GM04503 (cell line): ENCODE results near the gene CYFIP1.
A peak's percentile ranks its signal among the peaks of the same experiment; 100 is the strongest.

ENCODE experiments used
- DNase-seq: peaks from one replicate; pipeline ENCODE4 v3.0.0-alpha.2; 2012; ENCODE audit warnings: low read depth

The CYFIP1 gene

DNA sequence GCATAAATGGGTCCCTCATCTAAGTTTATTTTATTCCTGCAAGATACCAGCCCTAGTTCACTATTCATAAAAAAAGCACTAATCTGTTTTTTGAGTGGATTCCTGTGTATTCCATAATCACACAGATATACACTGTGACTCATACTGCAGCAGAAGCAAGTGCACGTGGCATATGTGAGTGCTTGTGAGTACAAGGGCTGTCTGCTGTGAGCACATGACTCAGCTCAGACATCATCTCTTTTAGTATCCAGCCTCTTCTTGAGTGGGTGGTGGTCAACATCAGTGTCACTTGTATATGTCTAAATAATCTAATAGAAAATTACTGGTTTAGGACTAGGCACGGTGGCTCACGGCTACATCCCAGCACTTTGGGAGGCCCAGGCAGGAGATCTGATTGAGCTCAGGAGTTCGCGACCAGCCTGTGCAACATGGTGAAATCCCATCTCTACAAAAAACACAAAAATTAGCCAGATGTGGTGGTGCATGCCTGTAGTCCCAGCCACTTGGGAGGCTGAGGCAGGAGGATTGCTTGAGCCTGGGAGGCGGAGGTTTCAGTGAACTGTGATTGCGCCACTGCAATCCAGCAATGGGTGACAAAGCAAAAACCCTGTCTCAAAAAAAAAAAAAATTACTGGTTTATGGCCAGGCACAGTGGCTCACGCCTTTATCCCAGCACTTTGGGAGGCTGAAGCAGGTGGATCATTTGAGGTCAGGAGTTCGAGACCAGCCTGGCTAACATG, 91.9 kb downstream of the CYFIP1 start:
- peak; percentile 81 for DNase-seq

DNA sequence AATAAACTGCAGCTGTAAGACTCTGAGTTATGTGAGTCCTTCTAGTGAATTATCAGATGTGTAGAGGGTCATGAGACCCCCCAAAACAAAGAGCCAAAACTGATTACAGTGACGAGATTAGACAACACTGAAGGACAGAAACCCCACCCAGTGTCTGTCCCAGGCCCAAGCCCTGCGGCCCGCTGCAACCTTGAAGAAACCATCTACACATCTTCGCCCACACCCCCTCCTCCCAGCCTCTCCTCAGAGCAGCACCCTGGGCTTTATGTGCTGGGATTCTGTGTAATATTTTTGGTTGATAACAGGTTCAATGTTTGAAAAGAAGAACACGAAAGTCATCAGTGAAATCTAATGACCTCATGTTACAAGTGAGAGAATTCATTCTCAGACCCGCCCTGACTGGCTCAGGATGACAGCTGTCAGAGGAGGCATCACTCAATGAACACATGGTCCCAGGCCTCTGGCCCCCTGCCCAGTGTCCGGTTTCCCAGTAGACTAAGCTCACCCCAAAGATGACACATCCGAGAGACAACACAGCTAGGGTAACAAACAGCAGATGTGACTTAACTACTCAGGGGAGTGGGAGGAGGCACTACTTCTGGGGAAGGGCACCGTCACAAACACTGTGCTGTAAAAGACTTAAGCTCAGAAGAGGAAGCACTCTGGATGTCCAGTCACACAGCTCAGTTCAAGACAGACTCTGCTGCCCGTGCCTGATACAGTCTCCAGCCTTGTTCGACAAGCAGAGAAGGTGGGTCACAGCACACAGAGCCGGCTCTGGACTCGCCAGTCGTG, 92.8 kb downstream of the CYFIP1 start:
- DNase-seq = peak; percentile 49

DNA sequence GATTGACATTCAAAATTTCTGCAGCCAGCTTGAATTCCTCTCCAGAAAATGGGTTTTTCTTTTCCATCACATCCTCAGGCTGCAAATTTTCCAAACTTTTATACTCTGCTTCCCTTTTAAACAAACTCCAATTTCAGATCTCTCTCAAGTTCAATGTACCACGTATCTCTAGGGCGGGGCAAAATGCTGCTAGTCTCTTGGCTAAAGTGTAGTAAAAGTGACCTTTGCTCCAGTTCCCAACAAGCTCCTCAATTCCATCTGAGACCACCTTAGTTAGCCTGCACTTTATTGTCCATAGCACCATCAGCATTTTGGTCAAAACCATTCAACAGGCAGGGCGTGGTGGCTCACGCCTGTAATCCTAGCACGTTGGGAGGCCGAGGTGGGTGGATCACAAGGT, 95.0 kb downstream of the CYFIP1 start:
- no peak for DNase-seq

DNA sequence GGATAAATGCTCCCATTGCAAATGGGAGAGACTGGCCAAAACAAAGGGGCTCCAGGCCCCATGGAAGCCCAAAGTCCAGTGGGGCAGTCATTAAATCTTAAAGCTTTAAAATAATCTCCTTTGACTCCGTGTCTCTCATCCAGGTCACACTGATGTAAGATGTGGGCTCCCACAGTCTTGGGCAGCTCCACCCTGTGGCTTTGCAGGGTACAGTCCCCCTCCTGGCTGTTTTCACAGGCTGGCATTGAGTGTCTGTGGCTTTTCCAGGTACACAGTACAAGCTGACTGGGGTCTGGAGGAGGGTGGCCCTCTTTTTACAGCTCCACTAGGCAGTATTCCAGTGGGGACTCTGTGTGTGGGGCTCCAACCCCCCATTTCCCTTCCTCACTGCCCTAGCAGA, 95.8 kb downstream of the CYFIP1 start:
- no peak for DNase-seq

DNA sequence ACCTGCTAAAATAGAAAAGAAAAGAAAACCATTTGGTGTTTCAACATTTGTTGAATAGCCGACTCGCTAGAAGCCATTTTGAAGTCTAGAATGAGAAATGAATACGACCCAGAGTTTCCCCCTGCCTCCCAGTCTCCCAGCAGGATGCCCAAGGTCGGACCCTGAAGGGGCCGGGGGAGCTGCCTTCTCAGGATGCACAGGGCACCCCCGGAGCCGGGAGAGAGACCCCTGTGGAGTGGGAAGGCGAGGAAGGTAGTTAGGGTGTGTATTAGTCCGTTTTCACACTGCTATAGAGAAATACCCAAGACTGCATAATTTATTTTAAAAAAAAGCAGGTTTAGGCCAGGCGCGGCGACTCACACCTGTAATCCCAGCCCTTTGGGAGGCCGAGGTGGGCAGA, 97.0 kb downstream of the CYFIP1 start:
- DNase-seq = no peak

DNA sequence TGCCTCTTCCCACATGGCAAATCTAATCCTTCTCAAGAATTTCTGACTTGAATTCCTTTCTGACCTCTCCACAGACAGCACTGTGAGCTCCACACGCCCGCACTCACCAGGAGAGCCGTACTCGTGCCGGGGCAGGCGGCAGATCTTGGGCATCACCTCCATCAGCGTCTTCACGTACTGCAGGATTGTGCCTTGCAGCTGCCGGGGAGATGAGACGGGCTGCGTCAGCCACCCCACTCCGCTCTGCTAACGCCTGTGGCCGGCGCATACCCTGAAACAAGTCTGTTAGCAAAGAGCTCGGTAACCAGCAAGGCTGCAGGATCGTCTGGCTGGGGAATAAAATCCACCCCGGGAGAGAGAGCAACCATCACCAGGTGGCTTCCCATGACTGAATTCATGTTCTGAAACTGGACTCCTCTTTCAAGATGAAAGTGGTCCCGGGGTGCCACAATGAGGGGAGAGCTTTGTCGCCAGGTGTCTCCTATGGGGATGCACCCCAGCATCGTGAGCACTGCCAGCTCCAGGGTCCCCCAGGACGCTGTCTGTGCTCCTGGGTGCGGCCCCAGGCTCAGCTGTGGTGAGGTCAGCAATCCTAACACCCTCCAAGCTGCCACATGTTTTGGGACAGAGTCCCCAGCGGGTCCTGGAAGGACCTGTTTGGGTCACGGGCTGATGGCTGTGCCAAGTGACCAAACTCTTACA, 98.3 kb downstream of the CYFIP1 start:
- no peak for DNase-seq

DNA sequence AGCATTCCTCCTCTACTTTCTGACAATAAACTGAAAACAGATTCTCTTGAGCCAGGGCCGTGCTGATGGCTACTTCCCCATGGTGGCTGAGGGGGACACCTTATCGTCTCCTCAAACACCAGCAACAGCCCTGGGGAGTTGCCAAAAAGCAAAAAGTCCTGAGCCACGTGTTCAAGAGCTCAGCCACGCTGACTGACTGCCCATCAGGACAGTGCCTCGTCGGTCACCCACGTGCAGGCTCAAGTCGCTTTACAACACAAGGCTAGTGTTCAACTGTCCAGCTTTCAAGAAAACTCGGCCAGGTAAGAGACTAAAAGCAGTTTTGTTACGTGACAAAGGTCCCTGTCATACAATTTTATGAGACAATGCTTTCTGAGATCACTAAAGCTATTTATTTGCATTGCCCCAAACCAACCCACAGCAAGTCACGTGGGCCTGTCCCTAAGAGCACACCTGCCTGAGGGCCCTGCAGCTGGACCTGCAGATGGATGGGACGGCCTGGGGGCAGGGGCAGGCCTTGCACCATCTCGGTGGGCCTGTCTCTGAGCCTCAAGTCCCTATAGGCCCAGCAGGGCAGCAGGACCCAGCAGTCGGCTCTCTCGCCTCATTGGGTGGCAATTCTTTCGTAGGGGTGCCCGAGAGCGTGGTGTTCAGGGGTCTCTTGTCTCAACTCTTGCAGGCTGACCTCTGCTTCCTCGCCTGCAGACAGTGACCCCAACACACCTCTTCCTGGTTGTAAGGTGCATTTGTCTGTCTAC, 99.0 kb downstream of the CYFIP1 start:
- DNase-seq = no peak

DNA sequence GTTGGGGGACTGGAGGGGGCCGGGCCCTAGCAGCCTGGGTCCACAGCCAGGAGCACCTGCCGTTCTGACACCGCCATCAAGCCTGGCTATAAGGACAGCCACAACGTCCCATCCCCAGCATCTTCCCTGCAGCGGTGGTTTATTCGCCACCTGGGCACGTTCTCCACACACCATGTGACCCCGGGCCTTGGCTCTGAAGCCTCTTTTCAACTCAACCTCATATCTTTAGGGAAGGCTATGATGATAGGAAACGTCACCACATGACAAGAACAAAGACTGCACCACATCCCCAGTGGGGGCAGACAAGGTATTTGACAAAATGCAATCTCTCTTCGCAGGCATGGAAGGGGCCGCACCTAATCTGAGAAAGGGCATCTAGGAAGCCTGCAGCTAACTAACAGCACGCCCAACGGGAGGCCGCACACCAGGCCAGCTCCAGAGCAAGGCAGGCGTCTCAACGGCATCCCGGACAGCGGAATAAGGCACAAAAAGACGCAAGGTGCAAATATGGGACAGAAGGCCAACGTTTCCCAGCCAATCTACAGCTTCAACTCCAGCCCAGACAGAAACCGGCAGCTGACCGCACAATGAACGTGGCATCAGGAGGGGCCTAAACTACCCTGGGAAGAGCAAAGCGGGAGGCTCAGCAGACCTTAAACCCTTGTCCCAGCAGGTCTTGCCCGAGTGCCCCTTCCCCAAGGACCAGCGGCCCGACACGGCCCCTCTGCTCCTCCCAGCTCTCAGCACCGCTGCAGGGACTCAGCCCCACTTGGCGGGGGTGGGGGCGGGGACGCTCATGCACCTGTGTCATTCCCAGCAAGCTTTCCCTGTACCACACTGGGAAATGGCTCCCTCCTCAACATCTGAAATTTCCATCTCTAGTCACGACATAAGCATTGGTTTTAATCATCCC, 99.8 kb downstream of the CYFIP1 start:
- DNase-seq = no peak

DNA sequence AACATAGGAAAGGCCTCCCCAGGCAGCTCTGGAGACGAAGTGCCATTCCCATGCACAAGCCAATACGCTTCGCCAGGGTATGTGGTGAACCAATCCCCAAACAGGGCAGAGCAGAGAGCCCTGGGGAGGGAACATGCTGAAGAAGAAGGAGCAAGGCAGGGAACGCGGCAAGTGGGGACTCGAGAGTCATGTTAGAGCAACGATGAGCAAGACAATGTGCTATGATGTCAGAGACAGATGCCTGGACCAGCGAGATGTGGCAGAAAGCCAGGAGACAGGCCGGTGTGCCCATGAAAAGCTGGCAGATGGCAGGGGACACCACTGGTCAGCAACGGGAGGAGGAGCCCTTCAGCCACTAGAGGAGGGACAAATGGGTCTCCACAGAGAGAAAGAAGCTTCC, 102.1 kb downstream of the CYFIP1 start:
- DNase-seq = no peak

DNA sequence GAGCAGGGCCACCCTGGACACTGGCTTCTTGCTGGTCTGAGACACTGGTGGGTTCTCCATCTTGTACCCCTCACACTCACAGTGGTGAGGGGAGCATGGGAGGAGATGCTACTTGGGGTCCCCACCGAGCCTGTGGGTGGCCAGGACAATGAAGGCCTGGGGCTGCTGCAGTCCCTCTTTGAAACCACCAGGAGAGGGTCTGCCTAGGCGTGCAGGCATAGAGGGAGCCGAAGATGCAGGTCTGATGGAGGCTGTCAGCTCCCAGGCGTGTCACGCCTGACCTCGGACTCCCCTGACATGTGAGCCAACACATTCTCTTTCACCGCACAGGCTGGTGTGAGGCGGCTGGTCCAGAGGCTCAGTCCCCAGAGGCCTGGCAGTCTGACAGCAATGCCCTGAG, 102.6 kb downstream of the CYFIP1 start:
- DNase-seq = no peak

DNA sequence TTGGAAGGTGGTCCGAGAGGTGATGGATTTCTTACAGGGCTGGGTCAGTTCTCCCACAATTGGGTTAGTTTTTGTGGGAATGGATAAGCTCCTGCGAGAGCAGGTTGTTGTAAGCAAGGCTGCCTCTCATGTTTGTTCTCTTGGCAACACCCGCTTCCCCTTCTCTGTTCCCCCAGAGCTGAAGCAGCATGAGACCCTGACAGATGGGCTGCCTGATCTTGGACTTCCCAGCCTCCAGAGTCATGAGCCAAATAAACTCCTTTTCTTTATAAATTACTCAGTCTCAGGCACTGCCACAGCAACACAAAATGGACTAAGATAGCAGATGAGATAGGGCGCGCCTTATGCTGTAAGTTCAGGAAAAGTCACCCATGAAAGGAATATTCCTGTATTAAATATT, 103.1 kb downstream of the CYFIP1 start:
- DNase-seq = no peak

DNA sequence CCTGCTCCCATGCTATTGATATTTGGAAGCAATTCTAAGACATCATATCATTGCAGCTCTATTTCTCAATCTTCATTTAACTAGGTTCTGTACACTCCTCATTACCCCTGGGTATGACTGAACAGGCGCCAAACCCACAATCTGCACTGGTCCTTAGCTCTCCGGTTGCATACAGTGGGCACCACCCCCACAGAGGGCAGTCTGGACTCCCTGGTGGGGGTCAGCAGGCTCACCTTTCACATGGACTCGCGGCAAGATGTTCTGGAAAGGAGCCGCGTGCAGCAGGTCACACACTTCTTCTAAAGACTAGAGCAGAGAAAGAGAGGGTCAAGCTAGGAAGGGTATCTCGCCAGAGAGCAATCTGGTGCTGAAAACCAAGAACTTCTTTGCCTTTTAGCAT, 105.2 kb downstream of the CYFIP1 start:
- DNase-seq = no peak

DNA sequence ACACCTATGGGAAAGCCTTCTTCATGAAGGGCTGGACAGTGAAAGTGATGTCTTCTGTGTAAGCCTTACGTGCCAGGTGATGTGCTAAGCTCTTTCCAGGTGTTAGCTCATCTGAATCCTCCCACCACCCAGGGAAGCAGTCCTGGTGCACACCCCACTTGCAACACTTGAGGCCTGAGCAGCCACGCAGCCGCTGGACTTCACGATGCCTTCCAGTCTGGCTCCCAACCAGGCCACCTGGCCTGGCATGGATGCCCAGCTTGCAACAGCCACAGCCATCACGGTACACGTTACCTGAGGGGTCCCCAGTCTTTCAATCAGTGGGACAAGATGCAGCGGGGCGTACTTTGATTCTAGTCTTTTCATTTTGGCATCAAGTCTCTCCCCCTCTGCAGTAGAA, 105.9 kb downstream of the CYFIP1 start:
- no peak for DNase-seq

DNA sequence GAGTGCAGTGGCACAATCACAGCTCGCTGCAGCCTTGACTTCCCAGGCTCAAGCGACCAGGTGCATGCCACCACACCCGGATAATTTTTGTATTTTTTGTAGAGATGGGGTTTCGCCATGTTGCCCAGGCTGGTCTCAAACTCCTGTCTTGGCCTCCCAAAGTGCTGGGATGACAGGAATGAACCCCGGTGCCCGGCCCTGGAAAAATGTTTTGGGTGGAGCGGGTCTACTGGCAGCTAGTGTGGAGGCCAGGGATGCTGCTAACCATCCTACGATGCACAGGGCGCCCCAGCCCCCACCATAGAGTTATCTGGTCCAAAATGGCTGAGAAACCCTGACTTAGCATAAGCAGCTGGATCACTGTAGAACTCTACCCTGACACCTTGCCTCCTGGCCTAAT, 106.3 kb downstream of the CYFIP1 start:
- no peak for DNase-seq

DNA sequence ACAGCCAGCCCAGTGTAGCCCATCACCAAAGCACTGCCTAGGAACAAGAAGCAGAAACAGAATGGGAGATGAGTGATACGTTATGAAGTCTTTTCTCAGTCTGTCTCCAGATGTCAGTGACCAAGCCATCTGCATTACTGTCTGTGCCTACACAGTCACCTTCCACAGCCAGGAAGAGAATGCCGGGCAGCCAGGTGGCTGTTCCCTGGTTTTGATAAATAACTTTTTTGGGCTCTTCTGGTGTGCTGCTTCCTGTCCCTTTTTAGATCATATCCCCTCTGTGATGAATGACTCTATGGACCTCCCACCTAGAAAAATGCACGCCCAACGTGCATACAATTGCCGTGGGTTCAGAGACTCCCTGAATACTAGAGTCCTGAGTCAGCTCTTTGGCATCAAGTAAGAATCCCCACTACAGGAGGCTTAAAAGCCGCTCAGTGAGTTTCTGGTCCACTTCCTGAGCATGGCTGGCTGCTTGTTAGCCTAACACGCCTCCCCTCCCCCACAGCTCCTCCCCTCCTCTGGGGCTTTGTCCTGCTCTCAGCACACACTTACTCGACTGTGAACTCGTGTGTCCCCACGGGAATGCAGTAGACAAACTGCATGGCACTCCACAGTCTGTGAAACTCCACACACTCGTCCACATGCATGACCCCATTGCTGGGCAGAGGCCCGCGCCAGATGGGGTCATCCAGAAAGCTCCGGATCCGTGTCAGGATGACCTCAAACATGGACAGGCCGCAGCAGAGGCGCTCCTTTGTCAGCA, 107.0 kb downstream of the CYFIP1 start:
- DNase-seq = peak; percentile 28

DNA sequence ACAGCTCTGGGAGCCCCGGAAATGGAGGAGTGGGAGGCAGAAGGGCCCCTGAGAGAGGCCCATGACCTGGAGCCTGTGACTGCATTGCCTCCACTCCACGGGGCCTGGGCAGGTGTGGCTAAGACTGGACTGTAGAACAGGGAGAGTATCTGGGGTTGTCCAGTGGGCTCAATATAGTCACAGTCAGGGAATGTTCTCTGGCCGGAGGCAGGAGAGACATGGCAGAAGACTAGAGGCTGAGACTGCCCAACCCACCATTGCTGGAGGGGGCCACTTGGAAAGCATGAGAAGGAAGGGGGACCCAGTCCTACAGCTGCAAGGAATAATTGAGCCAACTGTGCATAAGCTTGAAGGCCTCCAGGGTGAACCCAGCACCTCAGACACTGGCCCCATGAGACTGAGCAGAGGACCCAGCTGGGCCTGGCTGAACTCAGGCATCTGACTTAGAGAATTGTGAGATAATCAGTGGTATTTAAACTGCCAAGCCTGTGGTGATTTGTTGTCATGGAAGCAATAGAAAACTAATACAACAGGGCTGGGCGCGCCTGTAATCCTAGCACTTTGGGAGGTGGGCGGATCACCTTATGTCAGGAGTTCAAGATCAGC, 108.6 kb downstream of the CYFIP1 start:
- no peak for DNase-seq

DNA sequence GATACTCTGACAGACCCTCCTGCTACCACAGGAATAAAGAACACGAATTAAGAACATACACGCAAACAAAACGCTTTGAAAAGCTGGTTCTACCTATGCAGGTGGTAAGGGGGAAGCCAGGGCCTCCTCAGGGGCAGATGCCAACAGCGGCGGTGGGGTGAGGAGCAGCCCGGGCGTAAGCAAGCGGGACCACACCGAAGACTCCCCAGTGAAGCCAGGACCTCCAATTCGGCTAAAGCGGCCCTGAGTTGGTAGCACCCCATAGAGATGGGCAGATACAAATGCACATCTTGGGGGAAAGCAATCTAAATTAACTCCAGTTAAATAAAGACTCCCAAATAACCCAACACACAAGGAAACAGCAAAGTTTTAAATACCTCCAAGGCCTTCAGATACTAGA, 109.3 kb downstream of the CYFIP1 start:
- DNase-seq = no peak

DNA sequence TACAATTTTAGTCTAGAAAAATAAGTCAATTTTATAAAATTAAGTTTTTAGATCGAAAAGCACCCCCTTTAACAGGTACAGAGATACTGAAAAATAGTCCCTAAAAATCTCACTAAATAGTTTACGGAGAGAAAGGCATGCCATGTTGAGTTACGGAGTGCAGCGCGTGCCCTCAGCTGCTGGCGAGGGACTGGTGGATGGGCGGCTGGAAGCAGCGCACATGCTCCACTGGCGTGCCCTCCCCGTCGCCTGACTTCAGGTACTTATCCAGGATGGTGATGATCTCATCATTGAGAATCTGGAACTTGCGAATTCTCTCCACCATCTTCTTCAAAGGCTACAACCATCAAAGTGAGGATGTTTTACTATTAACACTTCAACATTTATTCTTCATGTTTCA, 110.3 kb downstream of the CYFIP1 start:
- DNase-seq = no peak

DNA sequence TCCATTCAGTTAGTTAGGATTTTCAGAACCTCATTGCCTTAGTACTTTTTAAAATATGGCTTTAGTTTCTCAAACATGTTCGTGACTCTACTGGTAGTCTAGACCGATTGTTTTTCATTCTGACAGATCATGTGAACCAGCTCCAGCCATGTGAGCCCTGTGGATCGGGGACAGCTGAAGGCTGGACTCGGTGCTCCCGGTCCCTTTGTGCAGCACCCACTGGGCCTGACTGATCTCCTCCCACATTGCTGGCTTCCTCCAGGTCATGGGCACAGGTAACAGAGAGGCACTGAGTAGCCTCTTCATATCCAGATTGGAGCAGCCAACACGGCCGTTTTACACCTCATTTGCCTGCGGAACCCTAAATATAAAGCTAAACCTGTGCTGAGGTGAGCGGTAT, 111.2 kb downstream of the CYFIP1 start:
- no peak for DNase-seq

DNA sequence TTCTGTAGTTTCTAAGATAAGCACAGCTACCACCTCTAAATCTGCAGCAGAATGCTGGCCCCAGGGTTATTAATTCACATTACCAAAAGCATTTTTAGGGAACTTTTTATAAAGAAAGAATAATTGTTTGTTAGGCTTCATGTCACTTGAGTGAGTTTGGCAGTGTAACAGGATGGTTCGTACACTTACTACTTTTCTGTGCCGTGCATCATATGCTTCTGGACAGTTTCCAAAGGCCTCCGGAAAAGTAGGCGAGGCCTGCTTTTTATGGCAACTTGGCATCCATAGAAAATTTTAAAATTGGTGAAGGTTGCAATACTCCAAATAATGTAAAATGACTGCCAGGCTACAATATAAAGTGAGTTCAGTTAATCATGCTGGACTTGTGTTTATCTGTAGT, 111.7 kb downstream of the CYFIP1 start:
- no peak for DNase-seq
